Measurements from ENCODE around the gene DACT2. TPM values are rescaled to one million over a fixed set of nuclear protein-coding genes. Genes with fewer than 3 reads are reported as not detected.

Gene DACT2
- total RNA-seq, 1 experiment from 2014 or later: 3.3 TPM

GRCh38 chr6:168265827-168266815, 53.5 kb downstream of the DACT2 start:
- DNase-seq (ENCODE audit: low read depth, low spot score) (no peak), ATAC-seq (no peak)
- Histone ChIP-seq H3K9me3 (ENCODE audit: control insufficient read depth, insufficient read depth, low read depth, low read length) (no peaks in the 10 kb centered on the region), H3K27me3 (ENCODE audit: control insufficient read depth, insufficient read depth, low read length) (no peaks in the 10 kb centered on the region), H3K27ac (ENCODE audit: low read length) (no peak overlapping the region), H3K4me1 (ENCODE audit: control insufficient read depth, insufficient read depth, low read length) (no peaks in the 10 kb centered on the region), H3K4me3 (ENCODE audit: low read depth in 2 of 2, low read length in 2 of 2) (no peak overlapping the region), H3K36me3 (ENCODE audit: control insufficient read depth, insufficient read depth, low read length) (no peaks in the 10 kb centered on the region)
- in situ Hi-C loops (cut with HindIII; ENCODE audit: low pct_unique_long_range_greater_than_20kb, low sequenced_read_pairs): no loop called here
- POLR2A ChIA-PET: interaction anchor here (0.5 kb wide), 1 partner anchor 238 kb away, joined by 3 read pairs; no protein-coding TSS in a partner anchor
- CTCF ChIA-PET: no interaction called here
- no TSS peak for BruUV-seq (replicated peaks)
- TF ChIP-seq SIN3A (IDR thresholded peaks at IDR 0.05; ENCODE audit: borderline replicate concordance, insufficient read depth, low read depth, low read length) (no peak), REST (IDR thresholded peaks at IDR 0.05; ENCODE audit: insufficient read depth in 1 of 2, low read depth in 2 of 2, low read length in 1 of 2) (no peak), CTCF (IDR thresholded peaks at IDR 0.05) (no peak), POLR2AphosphoS5 (IDR thresholded peaks at IDR 0.05; ENCODE audit: low read depth, low read length) (no peak), TCF7L2 (IDR thresholded peaks at IDR 0.05; ENCODE audit: low read depth, low read length) (no peak)
- intact Hi-C loops (cut with micrococcal nuclease; ENCODE audit: unreplicated experiment): no loop called here

- in situ Hi-C loops (cut with HindIII; ENCODE audit: low pct_unique_long_range_greater_than_20kb, low sequenced_read_pairs) (no loop called here), intact Hi-C loops (cut with micrococcal nuclease; ENCODE audit: unreplicated experiment) (no loop called here)
- ChIA-PET CTCF (no interaction called here), POLR2A (no interaction called here)
- H3K27ac ChIP-seq (ENCODE audit: low read length): no peak overlapping the region
- H3K4me1 ChIP-seq (ENCODE audit: control insufficient read depth, insufficient read depth, low read length): no peaks in the 10 kb centered on the region
- H3K36me3 ChIP-seq (ENCODE audit: control insufficient read depth, insufficient read depth, low read length): no peaks in the 10 kb centered on the region
- H3K27me3 ChIP-seq (ENCODE audit: control insufficient read depth, insufficient read depth, low read length): no peaks in the 10 kb centered on the region
- H3K4me3 ChIP-seq (ENCODE audit: low read depth in 2 of 2, low read length in 2 of 2): no peak overlapping the region
- no peak for TF ChIP-seq POLR2AphosphoS5 (IDR thresholded peaks at IDR 0.05; ENCODE audit: low read depth, low read length)
- no peak for TF ChIP-seq REST (IDR thresholded peaks at IDR 0.05; ENCODE audit: insufficient read depth in 1 of 2, low read depth in 2 of 2, low read length in 1 of 2)
- no peak for TF ChIP-seq TCF7L2 (IDR thresholded peaks at IDR 0.05; ENCODE audit: low read depth, low read length)
- no peak for TF ChIP-seq SIN3A (IDR thresholded peaks at IDR 0.05; ENCODE audit: borderline replicate concordance, insufficient read depth, low read depth, low read length)
- TF ChIP-seq CTCF (IDR thresholded peaks at IDR 0.05): no peak
- DNase-seq (ENCODE audit: low read depth, low spot score) (no peak), ATAC-seq (no peak)
- no peaks in the 10 kb centered on the region for H3K9me3 ChIP-seq (ENCODE audit: control insufficient read depth, insufficient read depth, low read depth, low read length)
- BruUV-seq (replicated peaks): no TSS peak
These were observed 54.2 kb downstream of the DACT2 start for GRCh38 chr6:168265394-168265793.

Measured in Panc1 (cell line).